ENCODE results near the gene ADGRL3. TPM values are rescaled to one million over a fixed set of nuclear protein-coding genes. Genes with fewer than 3 reads are reported as not detected.

The ADGRL3 gene
- total and polyA plus RNA-seq, 2 donors (not counting 1 experiment from before 2014, with no cell fraction given): not detected

GRCh38 chr4:61177367-61177766, 22.8 kb upstream of the ADGRL3 start:
- no peaks in the 10 kb centered on the region for H3K79me2 ChIP-seq (ENCODE audit: control insufficient read depth, insufficient read depth, low read length)
- H3K4me1 ChIP-seq (ENCODE audit: control insufficient read depth in 2 of 2, insufficient read depth in 2 of 2, low read length in 2 of 2): no peaks in the 10 kb centered on the region
- no peak overlapping the region for H3K4me2 ChIP-seq (replicated peaks; ENCODE audit: low read depth, low read length, poor library complexity, severe bottlenecking)
- ATAC-seq (ENCODE audit: low read depth) (no peak), DNase-seq (no peak)
- no peaks in the 10 kb centered on the region for H3K27me3 Mint-ChIP-seq
- H3K36me3 ChIP-seq (replicated peaks in 1 of 2; ENCODE audit: control extremely low read depth in 1 of 2, control insufficient read depth in 1 of 2, extremely low read depth in 1 of 2, insufficient read depth in 2 of 2, low read length in 1 of 2): no peaks in the 10 kb centered on the region
- ChIA-PET CTCF (no interaction called here), POLR2A (no interaction called here)
- TF ChIP-seq CTCF (IDR thresholded peaks at IDR 0.05) (no peak), EZH2 (IDR thresholded peaks at IDR 0.05; ENCODE audit: borderline replicate concordance, insufficient read depth, low read depth, low read length, poor library complexity, severe bottlenecking) (no peak)
- peaks cover 3% of the 10 kb centered on the region for H3K9me3 Mint-ChIP-seq (ENCODE audit: insufficient read depth)
- no peak overlapping the region for H3K9ac ChIP-seq (ENCODE audit: low read length)
- no peaks in the 10 kb centered on the region for H4K20me1 ChIP-seq (ENCODE audit: control insufficient read depth, insufficient read depth, low read length, poor library complexity, severe bottlenecking)
- intact Hi-C loops (cut with micrococcal nuclease): no loop called here
- no peaks in the 10 kb centered on the region for H3K27me3 ChIP-seq (replicated peaks in 1 of 4; ENCODE audit: control extremely low read depth in 1 of 4, control insufficient read depth in 3 of 4, insufficient read depth in 4 of 4, low read length in 3 of 4)
- H3K4me3 Mint-ChIP-seq: no peak overlapping the region
- H3K27ac Mint-ChIP-seq: no peak overlapping the region
- H3K4me1 Mint-ChIP-seq: no peaks in the 10 kb centered on the region
- H3K9me3 ChIP-seq (ENCODE audit: control extremely low read depth in 1 of 3, control insufficient read depth in 2 of 3, insufficient read depth in 1 of 3, low read length in 2 of 3): no peaks in the 10 kb centered on the region
- no peak overlapping the region for H3K4me3 ChIP-seq (ENCODE audit: control extremely low read depth in 1 of 5, extremely low read depth in 1 of 5, insufficient read depth in 1 of 5, low read depth in 2 of 5, low read length in 4 of 5)
- no peak overlapping the region for H3K27ac ChIP-seq (ENCODE audit: low read length in 2 of 2)
- WGBS (ENCODE audit: insufficient coverage): no CpG with 5 or more reads among the region's 2 CpGs
- no peak overlapping the region for H2AFZ ChIP-seq (ENCODE audit: insufficient read depth, low read depth, low read length, poor library complexity, severe bottlenecking)

GRCh38 chr4:61180405-61180804, 19.7 kb upstream of the ADGRL3 start:
- ChIA-PET POLR2A (no interaction called here), CTCF (no interaction called here)
- no peak overlapping the region for H3K4me3 Mint-ChIP-seq
- H2AFZ ChIP-seq (ENCODE audit: insufficient read depth, low read depth, low read length, poor library complexity, severe bottlenecking): no peak overlapping the region
- DNase-seq (no peak), ATAC-seq (ENCODE audit: low read depth) (no peak)
- peaks cover 5% of the 10 kb centered on the region for H3K9me3 Mint-ChIP-seq (ENCODE audit: insufficient read depth)
- H3K27ac Mint-ChIP-seq: no peak overlapping the region
- intact Hi-C loops (cut with micrococcal nuclease): no loop called here
- TF ChIP-seq EZH2 (IDR thresholded peaks at IDR 0.05; ENCODE audit: borderline replicate concordance, insufficient read depth, low read depth, low read length, poor library complexity, severe bottlenecking) (no peak), CTCF (IDR thresholded peaks at IDR 0.05) (no peak)
- no peak overlapping the region for H3K9ac ChIP-seq (ENCODE audit: low read length)
- peaks cover 0 to 5% (median 0%) of the 10 kb centered on the region in 3 donors for H3K9me3 ChIP-seq (ENCODE audit: control extremely low read depth in 1 of 3, control insufficient read depth in 2 of 3, insufficient read depth in 1 of 3, low read length in 2 of 3)
- H3K79me2 ChIP-seq (ENCODE audit: control insufficient read depth, insufficient read depth, low read length): no peaks in the 10 kb centered on the region
- H3K4me2 ChIP-seq (replicated peaks; ENCODE audit: low read depth, low read length, poor library complexity, severe bottlenecking): no peak overlapping the region
- no peaks in the 10 kb centered on the region for H3K36me3 ChIP-seq (replicated peaks in 1 of 2; ENCODE audit: control extremely low read depth in 1 of 2, control insufficient read depth in 1 of 2, extremely low read depth in 1 of 2, insufficient read depth in 2 of 2, low read length in 1 of 2)
- no peaks in the 10 kb centered on the region for H3K27me3 Mint-ChIP-seq
- H3K27ac ChIP-seq (ENCODE audit: low read length in 2 of 2): no peak overlapping the region
- H3K4me1 ChIP-seq (ENCODE audit: control insufficient read depth in 2 of 2, insufficient read depth in 2 of 2, low read length in 2 of 2): no peaks in the 10 kb centered on the region
- 87% methylated on average over 2 of the region's 5 CpGs for WGBS (ENCODE audit: insufficient coverage)
- H3K4me3 ChIP-seq (ENCODE audit: control extremely low read depth in 1 of 5, extremely low read depth in 1 of 5, insufficient read depth in 1 of 5, low read depth in 2 of 5, low read length in 4 of 5): no peak overlapping the region
- H3K4me1 Mint-ChIP-seq: no peaks in the 10 kb centered on the region
- no peaks in the 10 kb centered on the region for H4K20me1 ChIP-seq (ENCODE audit: control insufficient read depth, insufficient read depth, low read length, poor library complexity, severe bottlenecking)
- no peaks in the 10 kb centered on the region for H3K27me3 ChIP-seq (replicated peaks in 1 of 4; ENCODE audit: control extremely low read depth in 1 of 4, control insufficient read depth in 3 of 4, insufficient read depth in 4 of 4, low read length in 3 of 4)

Data from B cell (primary cell).